ENCODE results near the gene ADCK1. TPM values are rescaled to one million over a fixed set of nuclear protein-coding genes. Genes with fewer than 3 reads are reported as not detected.

Gene ADCK1
- total and polyA plus RNA-seq, 9 of the 15 experiments (the other 6 are each of a cell fraction or from before 2014, with no cell fraction given), result 2.8 to 8.9 (median 4.3) TPM

DNA sequence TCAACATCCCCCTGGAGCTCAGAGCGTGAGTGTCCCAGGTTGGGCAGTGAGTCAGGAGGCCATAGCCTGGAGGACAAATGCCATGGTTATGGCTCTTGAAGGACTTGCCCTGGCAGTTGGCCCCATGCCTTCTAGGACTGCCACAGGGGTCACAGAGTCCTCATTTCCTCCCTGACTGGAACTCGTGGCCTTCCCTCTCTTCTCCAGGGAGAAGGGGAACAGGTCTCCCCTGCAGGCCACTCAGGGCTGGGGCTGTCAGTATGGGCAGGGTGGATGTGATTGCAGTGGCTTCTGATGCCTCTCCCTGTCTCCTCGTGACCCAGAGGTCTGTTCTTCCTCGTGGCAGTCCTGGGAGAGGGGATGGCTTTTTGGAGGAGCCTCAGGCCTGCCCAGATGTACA is 70.7 kb downstream of the ADCK1 start:
- no peaks in the 10 kb centered on the region for H3K27me3 ChIP-seq (ENCODE audit: control insufficient read depth in 2 of 2, insufficient read depth in 2 of 2, low read length in 2 of 2)
- no peak for ATAC-seq
- WGBS (ENCODE audit: insufficient coverage, low coverage, missing lambda C conversion rate), result 26% methylated on average over 4 of the region's 4 CpGs
- H4K20me1 ChIP-seq (replicated peaks; ENCODE audit: control insufficient read depth, insufficient read depth, low read length), result no peaks in the 10 kb centered on the region
- H3K27ac ChIP-seq (ENCODE audit: extremely low read depth, low read depth, low read length), result no peak overlapping the region
- POLR2A ChIA-PET, result interaction anchor here (0.6 kb wide), 1 partner anchor 9 kb away, joined by 3 read pairs; no protein-coding TSS in a partner anchor
- CTCF ChIA-PET (ENCODE audit: low intra/inter-chr PET ratio), result no interaction called here
- peaks cover 3% of the 10 kb centered on the region in 2 experiments; a peak in 3 of 5 replicates for H3K4me1 ChIP-seq (replicated peaks in 1 of 2; ENCODE audit: control insufficient read depth in 2 of 2, insufficient read depth in 2 of 2, low read length in 2 of 2)
- no peaks in the 10 kb centered on the region for H3K9me1 ChIP-seq (ENCODE audit: control insufficient read depth, insufficient read depth, low read length)
- no peaks in the 10 kb centered on the region for H3K9me3 ChIP-seq (replicated peaks; ENCODE audit: control insufficient read depth, insufficient read depth, low read depth, low read length)
- in situ Hi-C loops (cut with MboI) (no loop called here), intact Hi-C loops (cut with micrococcal nuclease) (no loop called here)
- H3K4me2 ChIP-seq (ENCODE audit: insufficient read depth, low read length), result no peak overlapping the region
- FAIRE-seq, result no peak
- H3K79me2 ChIP-seq (ENCODE audit: control insufficient read depth, insufficient read depth, low read length), result no peaks in the 10 kb centered on the region
- no peak for DNase-seq (ENCODE audit: extremely low read depth in 1 of 4, low spot score in 3 of 4)
- H2AFZ ChIP-seq (ENCODE audit: low read depth, low read length), result no peak overlapping the region
- no peak overlapping the region for H3K4me3 ChIP-seq
- no TSS peak for BruUV-seq (replicated peaks)
- H3K36me3 ChIP-seq (ENCODE audit: control insufficient read depth, insufficient read depth, low read length), result no peaks in the 10 kb centered on the region
- H3K9ac ChIP-seq (ENCODE audit: insufficient read depth in 1 of 2, low read depth in 2 of 2, low read length in 2 of 2), result peak overlapping the region in 1 of 2 experiments; percentile 64; a peak in 2 of 4 replicates
- TF ChIP-seq ZNF507 (tag; conservative IDR thresholded peaks at IDR 0.05) (no peak), HMG20B (CRISPR knock-in tag; IDR thresholded peaks at IDR 0.05) (no peak), KLF13 (tag; IDR thresholded peaks at IDR 0.05; ENCODE audit: borderline replicate concordance, low read depth) (no peak), ZNF146 (CRISPR knock-in tag; IDR thresholded peaks at IDR 0.05; ENCODE audit: unreplicated experiment) (no peak)
- TF ChIP-seq, protein P1, sequence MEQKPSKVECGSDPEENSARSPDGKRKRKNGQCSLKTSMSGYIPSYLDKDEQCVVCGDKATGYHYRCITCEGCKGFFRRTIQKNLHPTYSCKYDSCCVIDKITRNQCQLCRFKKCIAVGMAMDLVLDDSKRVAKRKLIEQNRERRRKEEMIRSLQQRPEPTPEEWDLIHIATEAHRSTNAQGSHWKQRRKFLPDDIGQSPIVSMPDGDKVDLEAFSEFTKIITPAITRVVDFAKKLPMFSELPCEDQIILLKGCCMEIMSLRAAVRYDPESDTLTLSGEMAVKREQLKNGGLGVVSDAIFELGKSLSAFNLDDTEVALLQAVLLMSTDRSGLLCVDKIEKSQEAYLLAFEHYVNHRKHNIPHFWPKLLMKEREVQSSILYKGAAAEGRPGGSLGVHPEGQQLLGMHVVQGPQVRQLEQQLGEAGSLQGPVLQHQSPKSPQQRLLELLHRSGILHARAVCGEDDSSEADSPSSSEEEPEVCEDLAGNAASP (IDR thresholded peaks at IDR 0.05), result no peak
- TF ChIP-seq, protein P2, sequence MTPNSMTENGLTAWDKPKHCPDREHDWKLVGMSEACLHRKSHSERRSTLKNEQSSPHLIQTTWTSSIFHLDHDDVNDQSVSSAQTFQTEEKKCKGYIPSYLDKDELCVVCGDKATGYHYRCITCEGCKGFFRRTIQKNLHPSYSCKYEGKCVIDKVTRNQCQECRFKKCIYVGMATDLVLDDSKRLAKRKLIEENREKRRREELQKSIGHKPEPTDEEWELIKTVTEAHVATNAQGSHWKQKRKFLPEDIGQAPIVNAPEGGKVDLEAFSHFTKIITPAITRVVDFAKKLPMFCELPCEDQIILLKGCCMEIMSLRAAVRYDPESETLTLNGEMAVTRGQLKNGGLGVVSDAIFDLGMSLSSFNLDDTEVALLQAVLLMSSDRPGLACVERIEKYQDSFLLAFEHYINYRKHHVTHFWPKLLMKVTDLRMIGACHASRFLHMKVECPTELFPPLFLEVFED (CRISPR knock-in tag; conservative IDR thresholded peaks at IDR 0.05), result no peak
- TF ChIP-seq, protein P3, sequence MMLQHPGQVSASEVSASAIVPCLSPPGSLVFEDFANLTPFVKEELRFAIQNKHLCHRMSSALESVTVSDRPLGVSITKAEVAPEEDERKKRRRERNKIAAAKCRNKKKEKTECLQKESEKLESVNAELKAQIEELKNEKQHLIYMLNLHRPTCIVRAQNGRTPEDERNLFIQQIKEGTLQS (IDR thresholded peaks at IDR 0.05), result no peak
- TF ChIP-seq, protein P3 (CRISPR knock-in tag; conservative IDR thresholded peaks at IDR 0.05), result no peak
- TF ChIP-seq, protein P4, sequence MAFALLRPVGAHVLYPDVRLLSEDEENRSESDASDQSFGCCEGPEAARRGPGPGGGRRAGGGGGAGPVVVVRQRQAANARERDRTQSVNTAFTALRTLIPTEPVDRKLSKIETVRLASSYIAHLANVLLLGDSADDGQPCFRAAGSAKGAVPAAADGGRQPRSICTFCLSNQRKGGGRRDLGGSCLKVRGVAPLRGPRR (CRISPR knock-in tag; IDR thresholded peaks at IDR 0.05), result no peak

Data from K562 (cell line).